CD4-positive, alpha-beta T cell treated with Interleukin-4 for 4 hours (primary cell): ENCODE measurements around the gene SYF2.
A peak's percentile ranks its signal among the peaks of the same experiment; 100 is the strongest.
"Not testable (repeated sequence)": the region's sequence is repeated elsewhere in the genome, so short reads cannot be mapped to it uniquely, and the experiment has no call there.

Source experiments
- DNase-seq: peaks from one replicate; pipeline ENCODE4 v3.0.0-alpha.2; 2020

The SYF2 gene

DNA sequence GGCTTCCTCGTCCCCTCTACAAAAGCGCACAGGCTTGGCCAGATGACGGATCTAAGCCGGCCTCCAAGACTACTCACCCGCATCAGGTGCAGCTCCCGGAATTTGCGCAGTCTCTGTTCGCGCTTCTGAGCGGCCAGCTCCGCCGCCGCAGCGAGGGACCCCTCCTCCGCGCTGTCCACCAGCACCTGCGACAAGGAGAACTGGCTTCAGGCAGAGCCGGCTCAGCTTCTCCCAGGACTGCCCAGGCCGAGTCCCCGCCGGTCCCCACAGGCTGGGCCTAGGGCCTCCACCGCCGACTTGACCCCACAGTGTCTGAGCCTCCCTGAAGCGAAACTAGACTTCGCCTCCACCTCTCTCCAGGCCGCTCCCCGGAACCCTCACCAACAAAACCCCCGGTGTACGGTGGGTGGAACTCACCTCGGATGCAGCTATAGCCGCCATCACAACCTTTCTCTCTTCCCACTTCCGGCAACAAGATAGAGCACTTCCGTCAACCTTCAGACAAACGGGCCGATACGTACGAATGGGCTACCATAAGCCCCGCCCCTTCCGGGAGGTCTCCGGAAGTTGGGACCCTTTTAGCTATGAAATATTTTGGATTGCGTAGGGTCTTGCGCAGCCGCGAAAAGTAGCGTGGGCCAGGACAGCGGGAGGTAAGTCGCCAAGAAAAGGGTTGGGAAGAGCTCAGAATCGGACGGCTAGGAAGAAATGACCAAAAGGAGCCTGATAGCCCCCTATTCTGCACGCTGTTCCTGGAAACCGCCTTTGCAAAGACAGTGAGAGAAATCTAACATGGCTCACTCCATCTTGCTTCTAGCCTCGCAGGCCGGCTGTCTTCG is at the start of gene SYF2:
Gene SYF2 (minus strand): TSS at position 476 of the 839 bp plus-strand sequence. CDS start 35 bp downstream, at position 441.
- DNase-seq, result peak; percentile 92

DNA sequence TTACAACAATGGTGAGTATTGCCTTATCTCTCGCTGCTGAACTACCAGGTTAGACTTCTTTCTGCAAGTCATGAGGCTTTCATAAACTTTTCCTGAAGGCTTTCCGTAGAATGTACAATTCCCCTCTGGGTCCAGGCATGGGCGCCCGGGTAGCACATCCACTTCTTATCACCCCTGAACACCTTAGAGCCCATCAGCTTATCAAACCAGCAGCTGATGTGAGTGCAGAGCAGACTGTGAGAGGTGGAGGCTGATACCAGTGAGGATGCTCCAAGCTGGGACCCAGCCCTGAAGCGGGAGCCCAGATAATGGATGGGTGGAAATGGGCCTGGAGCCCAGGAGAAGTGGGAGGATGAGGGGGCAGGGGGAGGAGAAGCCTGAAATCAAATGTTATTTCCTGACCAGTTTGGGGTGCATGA is 47.4 kb upstream of the SYF2 start:
- not testable (repeated sequence) for DNase-seq

DNA sequence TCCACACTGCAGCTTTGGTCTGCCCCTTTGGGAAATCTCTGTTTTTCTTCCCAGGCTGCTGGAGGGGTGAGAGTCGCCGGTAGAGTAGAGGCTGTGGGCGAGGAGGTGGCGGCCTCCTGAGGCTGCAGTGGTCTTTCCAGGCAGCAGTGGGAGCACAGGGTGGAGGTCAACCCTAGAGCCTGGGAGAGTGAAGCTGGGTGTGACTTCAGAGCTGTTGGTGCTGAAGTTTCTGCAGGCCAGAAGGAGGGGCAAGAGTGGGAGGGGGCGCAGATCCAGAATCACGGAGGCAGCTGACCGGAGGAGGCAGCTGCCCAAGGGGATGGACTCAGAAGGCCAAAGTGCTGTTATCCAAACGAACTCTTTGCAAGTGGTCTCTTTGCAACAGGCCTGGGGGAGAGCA is 46.5 kb upstream of the SYF2 start:
- not testable (repeated sequence) for DNase-seq

DNA sequence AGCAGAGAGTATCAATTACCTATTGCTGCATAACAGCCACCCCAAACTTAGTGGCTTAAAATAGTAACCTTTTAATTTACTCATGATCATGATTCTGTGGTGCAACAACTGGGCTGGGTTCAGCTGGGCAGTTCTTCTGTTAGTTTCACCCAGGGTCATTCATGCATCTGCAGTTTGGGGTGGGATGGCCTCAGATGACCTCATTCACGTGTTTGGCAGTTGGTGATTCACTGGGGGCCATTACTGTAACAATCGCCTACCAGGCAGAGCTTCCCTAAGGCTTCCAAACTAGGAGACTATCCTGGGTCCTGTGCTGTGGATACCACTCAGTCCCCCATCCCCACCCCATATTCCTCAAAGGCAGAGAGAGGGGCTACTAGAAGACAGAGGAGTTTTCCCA is 46.1 kb upstream of the SYF2 start:
- not testable (repeated sequence) for DNase-seq

DNA sequence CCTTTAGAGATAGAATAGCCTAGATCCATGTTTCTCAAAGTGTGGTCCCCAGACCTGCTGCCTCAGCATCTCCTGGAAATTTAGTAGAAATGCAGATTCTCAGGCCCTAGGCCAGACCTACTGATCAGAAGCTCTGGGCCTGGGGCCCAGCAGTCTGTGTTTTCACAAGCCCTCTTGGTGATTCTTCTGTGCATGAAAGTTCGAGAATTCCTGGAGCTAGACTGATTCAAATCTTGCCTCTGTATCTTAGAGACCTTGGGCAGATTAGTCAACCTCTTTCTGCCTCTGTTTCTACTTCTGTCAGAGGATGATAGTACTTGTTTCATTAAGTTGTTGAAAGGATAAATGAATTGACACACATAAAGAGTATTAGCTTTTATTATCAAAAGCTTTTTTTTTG is 45.0 kb upstream of the SYF2 start:
- not testable (repeated sequence) for DNase-seq

DNA sequence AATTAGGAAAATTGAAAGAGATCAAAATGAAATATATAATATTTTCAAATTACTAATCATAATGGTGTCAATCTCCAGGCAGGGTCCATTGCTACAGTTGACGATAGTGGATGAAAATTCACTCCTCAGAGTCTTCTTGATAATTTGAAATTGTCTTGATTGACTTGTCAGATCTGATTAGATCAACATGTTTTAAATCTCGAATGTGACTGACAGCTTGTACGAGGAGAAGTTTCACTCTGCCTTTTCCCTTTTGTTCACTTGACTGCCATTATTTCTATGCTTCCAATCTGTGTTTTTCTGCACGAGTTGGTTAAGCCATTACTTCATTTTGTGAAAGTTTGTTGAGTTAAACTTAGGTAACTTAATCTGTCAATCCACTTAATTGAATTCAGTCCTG is 43.3 kb upstream of the SYF2 start:
- DNase-seq, result not testable (repeated sequence)

DNA sequence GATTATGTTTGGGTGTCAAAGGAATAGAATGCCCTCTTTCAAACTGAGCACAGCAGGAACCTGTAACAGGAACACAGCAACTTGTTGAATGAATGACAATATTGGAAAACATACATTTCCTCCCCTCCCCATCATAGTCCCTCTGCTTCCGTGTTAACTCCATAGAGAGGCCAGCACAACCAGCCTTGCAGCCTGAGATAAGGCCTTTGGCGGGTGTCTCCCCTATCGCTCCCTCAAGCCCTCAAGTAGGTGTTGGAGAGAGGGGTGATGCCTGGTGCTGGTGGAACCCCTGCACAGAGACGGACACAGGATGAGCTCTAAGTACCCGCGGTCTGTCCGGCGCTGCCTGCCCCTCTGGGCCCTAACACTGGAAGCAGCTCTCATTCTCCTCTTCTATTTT is 39.9 kb upstream of the SYF2 start, which contains the start of gene RHD:
Gene RHD (plus strand): TSS at position 272 of the 400 bp plus-strand sequence. CDS start 39 bp downstream, at position 311.
- DNase-seq, result not testable (repeated sequence)

DNA sequence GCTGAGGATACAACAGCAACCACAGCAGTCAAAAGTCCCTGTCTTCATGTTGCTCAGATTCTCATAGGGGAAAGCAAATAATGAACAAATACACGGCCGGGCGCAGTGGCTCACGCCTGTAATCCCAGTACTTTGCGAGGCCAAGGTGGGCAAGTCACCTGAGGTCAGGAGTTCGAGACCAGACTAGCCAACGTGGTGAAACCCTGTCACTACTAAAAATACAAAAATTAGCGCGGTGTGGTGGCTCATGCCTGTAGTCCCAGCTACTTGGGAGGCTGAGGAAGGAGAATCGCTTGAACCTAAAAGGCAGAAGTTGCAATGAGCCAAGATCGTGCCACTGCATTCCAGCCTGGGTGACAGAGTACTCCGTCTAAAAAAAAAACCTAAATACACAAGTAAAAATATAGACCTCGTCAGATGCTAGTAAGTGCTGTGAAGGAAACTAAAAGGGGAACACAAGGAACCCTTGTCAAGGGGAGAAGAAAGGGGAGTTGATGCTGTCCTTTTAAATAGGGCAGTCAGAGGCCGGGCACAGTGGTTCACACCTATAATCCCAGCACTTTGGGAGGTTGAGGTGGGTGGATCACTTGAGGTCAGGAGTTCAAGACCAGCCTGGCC is 36.0 kb upstream of the SYF2 start:
- not testable (repeated sequence) for DNase-seq

DNA sequence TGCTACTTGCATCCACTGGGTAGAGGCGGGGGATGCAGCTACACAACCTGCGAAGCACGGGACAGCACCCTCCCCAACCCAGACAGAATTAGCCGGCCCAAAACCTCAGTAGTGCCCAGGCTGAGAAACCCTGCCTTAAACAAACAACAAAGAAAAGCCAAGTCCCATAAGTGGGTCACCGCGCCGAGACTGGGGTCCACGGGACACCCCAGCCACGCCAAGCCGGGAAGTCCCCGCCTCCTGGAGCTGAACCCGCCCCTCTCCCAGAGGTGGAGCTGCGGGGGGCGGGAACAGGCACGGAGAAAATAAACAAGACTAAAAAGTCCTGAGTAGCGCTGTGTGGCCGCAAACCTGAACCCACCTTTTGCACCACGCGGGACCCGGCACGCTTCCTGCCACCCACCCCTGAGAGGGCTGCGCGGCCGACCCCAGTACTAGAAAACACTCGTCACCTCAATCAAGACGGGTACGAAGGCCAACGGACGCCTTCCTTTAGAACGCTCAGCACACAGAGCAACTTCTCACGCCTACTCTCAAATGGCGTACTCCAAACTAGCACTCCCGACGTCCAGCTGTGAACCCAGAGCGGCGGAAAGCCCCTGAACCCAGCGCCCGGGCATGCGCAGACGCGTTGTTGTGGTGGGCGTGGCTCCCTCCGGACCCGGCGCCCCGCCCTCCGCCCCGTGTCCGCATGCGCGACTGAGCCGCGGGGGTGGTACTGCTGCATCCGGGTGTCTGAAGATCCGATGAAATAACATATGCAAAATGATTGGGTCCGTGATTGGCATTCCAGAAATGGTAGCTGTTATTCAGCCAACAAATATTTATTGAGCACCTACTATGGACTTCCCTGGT is 35.2 kb upstream of the SYF2 start:
- DNase-seq, result peak; percentile 81

DNA sequence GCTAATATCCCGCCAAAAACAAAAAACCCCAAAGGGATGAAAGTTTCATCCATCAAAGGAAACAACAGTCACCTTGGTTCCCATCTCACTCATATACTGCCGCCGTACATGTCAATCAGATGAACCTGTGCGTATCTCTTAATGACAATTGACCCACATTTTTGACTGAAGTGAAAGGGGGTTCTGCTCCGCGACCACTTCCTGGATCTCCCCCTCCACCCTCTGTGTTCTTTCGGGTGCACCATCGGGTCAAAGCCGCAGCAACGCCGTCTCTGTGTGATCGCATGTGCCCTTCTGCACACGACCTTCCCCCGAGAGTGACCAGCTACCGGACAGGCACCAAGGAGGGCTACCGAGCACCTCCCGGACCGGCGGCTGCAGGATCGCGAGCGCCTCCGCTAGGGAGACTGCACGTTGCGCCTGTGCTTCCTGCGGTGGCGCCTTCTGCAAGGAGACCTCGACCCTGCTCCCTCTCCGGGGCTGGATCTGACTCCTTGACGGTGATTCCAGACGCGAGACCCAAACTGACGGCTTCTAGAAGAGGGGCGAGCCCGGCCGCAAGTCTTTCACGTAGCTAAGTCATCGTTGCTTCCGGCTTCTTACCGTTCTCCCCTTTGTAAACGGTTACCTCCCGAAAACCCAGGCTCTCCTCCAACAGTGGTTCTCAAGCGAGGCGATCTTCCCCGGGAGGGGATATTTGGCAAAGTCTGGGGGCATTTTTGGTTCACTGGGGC is 34.4 kb upstream of the SYF2 start:
- peak; percentile 15 for DNase-seq

DNA sequence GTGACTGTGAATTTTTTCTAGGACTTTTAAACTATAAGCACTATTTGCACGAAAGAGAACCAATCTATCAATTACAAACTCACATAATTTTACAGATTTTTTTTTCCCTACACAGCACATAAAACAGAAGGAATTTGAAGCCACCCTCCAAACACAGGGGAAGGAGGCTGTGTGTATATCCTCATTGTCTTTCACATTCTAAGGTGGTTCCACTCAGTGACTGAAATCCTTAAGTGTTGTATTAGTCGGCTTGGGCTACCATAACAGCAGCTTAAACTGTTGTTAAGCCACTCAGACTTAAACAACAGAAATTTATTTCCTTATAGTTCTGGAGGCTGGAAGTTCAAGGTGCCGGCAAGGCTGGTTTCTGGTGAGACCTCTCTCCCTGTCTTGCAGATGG is 28.0 kb upstream of the SYF2 start:
- DNase-seq, result not testable (repeated sequence)

DNA sequence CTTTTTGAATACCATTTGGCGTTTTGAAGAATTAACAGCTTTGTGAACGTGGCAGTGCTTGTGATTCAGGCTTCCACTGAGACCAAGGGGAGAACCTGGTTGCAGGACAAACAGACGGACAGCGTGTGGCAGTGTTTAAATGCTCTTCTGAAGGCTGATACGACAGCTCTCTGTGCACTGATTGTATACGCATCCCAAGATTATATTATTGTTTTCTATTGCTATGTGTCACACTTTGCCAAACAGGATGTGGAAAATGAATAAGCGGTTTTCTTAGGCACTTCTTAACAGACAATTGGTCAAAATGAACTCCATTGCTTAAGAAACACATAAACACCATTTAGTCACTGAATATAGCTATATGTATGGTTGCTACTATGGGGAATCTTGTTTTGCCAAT is 27.5 kb upstream of the SYF2 start:
- peak; percentile 49 for DNase-seq

DNA sequence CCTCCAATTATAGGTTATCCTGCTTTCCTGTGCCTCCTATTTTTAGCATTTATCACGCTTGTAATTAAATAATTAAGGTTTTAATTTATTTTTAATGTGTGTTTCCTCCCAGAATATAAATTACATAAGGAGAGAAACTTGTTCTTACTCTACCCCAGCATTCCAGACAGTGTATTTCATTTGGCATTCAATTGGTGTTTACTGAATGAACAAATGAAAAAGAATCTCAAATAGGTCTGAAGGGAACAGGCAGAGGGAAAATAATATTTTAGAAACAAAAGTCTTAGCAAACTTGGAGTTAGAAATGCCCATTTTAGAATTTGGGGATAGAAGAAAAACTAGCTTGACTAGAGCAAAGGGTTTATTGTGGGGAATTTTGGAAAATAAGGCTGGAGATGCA is 24.9 kb upstream of the SYF2 start:
- DNase-seq, result no peak

DNA sequence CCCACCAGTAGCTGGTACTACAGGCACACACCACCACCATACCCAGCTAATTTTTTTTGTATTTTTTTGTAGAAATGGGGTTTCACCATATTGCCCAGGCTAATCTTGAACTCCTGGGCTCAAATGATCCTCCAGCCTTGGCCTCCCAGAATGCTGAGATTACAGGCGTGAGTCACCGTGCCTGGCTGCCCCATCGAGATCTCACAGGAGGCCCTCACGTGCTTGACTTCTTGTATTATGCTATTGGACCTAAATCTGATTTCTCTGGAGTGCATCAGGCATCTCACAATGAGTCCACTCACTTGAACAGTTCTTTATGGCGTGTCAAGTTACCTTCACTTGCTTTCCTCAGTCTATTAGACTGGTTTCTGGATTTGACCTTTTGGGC is 24.3 kb upstream of the SYF2 start:
- no peak for DNase-seq

DNA sequence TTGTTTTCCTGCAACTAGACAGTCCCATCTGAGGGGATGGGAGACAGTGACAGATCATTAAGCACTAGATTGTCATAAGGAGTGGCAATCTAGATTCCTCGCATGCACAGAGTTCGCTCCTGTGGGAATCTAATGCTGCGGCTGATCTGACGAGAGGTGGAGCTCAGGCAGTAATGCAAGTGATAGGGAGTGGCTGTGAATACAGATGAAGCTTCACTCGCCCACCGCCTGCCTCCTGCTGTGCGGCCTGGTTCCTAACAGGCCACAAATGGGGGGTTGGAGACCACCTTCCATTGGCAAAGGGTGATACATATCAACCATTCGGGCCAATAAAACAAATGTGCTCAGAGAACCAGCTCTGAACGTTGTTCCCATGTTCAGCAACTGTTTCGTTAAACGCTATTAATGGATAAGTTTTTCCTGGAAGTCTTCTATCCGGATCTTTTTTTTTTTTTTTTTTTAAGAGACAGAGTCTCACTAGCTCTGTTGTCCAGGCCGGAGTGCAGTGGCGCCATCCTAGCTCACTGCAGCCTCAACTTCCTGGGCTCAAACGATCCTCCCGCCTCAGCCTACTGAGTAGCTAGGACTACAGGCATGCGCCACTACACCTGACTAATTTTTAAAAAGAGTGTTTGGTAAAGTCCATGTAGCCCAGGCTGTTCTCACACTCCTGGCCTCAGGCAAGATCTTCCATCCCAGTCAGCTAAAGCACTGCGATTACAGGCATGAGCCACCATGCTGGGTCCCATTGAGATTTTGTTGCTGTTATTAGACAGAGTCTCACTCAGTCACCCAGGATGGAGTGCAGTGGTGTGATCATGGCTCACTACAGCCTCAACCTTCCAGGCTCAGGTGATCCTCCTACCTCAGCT is 23.6 kb upstream of the SYF2 start:
- no peak for DNase-seq

DNA sequence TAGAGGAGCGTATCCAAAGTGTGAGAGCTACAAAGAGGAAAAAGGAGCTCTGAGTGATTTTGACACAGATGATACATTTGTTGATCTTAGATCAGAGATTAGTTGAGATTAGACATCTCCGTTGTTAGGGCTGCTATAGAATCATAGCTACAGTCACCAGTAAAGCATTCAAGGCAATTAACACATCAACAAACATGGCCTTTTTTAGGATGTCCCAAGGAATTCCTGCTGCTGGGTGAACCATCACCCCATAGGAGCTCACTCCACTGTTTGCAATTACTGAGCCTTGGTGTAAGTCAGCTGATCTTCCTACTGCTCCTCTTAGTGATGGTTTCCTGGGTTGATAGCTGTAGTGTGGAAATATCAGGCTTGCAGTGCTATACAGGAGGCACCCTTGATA is 21.6 kb upstream of the SYF2 start:
- DNase-seq, result no peak

DNA sequence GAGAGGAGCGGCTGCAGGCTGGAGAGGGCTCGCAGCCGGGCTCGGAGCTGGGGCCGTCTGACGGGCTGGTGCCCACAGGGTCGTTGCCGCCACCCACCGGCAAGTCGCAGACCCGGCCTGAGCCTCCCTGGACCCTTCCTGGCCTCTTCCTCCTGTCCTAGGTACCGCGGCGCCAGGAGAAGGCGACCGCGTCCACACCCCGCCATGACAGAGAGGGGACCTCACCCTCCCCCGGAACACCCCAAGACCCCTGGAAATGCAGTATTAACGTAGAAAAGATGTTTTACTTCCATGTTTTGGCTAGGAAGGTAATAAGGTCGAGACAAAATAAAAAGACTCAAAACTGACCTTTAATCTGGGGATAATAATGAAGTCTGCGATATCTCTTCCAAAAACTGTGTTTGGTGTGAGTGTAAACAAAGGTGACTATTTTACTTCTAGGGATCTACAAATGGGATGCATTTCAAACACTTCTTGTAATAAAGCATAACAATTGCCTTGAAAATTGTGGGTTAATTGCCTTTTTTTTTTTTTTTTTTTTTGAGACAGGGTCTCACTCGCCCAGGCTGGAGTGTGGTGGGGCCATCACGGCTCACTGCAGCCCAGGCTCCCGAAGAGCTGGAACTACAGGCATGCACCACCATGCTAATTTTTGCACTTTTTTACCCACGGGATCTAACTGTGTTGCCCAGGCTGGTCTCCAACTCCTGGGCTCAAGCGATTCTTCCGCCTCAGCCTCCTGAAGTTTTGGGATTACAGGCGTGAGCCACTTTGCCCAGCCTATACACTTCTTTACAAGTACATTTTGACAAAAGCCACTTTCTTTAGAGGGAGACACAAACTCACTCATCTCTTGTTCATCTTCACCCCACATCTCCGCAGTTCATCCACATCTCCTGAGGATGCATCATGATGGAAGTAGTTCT is 15.8 kb upstream of the SYF2 start:
- no peak for DNase-seq

DNA sequence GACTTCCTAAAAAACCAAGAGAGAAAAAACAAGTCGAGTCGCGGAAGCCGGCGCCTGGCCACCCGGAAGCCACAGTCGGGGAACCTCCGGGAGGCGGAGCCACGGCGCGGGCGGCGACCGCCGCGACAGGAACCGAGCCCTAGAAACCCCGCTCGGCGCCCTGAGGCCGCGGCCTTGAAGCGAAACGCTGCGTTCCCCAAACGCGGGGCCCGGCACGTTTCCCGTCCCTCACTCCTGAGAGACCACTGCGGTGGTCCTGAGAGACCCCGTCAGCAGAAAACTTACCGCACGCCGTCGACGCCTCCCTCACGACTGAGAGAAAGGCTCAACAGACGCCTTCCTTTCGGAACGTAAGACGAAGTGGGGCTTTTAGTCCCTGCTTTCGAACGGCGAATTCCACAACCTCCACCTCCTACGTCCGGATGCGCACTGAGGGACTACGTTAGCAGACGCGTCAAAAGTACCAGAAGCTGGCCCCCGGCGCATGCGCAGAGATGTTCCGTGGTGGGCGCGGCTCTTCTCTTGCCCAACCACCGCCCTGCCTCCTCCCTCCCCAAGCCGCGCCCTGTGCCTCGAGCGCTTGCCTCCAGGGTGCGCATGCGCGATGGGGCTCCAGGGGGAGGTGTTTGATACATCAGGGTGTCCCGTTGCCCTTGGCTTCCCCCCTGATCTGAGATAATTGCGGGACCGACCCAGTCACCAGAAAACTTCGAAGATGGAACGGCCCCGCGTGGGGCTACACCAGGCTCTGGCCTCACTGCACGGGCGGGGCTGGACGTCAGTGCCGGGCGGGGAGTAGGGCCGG is 14.9 kb upstream of the SYF2 start, which contains the start of gene RSRP1:
Gene RSRP1 (minus strand): TSS at position 431 of the 805 bp plus-strand sequence. CDS start 491 bp downstream, outside the sequence.
- peak; percentile 99 for DNase-seq

DNA sequence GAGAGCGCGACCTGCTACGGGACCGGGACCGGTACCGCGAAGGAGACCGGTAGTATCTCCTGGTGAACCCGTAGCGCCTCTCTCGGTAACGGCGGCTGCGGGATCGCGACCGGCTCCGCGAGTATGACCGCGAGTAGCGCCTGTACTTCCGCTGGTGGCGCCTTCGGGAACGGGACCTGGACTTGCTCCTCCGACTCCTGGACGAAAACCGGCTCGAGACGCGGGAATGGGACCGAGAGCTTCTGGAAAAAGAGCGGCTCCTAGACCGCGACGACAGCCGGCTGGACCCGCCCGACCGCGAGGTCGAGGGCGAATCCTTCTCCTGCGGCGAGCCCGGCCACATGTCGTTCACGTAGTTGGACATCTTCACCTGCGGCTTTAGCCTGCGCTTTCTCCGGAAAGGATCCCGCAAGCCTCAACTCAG is 14.3 kb upstream of the SYF2 start:
- no peak for DNase-seq
